A172 (cell line): Measurements from ENCODE around the gene AGTRAP. TPM values are rescaled to one million over a fixed set of nuclear protein-coding genes. Genes with fewer than 3 reads are reported as not detected.

Experiments
- DNase-seq: peaks from one replicate; pipeline ENCODE4 v3.0.0-alpha.2; 2015; ENCODE audit warnings: low spot score
- total RNA-seq: library from RNA; depleted of rRNA; stranded (reverse); fragments of >200 nt; shearing (Covaris generic); gene quantifications from 2 replicates; pipeline ENCODE4 v1.2.3, GENCODE V29; 2014; rRNA removed

The AGTRAP gene, protein sequence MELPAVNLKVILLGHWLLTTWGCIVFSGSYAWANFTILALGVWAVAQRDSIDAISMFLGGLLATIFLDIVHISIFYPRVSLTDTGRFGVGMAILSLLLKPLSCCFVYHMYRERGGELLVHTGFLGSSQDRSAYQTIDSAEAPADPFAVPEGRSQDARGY
- total RNA-seq: 36.5 and 41.7 TPM in 2 replicates

DNA sequence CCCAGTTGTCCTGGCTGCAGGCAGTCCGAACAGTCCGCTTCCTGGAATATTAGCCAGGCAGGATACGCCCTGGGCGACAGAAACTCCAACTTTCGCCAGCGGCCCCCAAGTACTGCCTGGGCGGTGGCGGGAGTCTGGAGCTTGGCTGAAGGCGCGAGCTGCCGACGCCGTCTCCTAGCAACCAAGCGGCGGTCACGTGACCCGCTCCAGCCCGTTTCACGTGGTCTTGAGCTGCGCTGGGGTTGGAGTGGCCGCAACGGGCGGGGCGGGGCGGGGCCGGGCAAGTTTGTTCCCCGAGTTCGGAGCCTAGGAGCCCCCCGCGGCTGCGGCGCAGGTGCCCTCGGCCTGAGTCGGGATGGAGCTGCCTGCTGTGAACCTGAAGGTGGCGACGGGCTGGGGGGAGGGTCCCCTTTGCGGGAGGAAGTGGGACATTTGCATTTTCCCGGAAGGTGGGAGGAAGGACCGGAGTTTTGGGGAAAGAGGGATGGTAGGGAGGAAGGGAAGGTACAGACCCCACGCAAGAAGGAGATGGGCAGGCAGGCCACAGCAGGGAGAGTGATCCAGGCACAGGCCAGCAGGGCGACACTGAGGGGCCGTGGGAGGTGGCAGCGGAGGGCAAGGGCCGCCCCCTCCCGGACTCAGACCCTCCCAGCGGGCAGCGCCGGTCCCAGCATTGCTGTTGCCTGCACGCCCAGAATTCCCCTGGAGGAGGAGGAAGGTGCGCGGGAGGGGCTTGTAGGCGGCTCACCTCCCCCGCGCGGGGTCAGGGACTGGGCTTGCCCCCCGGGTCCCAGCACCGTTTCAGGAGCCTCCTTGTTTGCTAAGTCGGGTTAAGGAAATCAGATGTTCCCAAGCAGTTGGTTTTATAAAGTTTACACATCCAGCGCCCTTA lies at the start of gene AGTRAP:
TSS of gene AGTRAP (plus strand) at position 283 of the 892 bp plus-strand sequence. CDS start at position 356, 73 bp downstream.
- peak; percentile 70 for DNase-seq

- DNase-seq: no peak
These were observed 47.4 kb upstream of the AGTRAP start for GRCh38 chr1:11688506-11688905.

GRCh38 chr1:11690397-11691301 lies 45.3 kb upstream of the AGTRAP start:
- no peak for DNase-seq

DNA sequence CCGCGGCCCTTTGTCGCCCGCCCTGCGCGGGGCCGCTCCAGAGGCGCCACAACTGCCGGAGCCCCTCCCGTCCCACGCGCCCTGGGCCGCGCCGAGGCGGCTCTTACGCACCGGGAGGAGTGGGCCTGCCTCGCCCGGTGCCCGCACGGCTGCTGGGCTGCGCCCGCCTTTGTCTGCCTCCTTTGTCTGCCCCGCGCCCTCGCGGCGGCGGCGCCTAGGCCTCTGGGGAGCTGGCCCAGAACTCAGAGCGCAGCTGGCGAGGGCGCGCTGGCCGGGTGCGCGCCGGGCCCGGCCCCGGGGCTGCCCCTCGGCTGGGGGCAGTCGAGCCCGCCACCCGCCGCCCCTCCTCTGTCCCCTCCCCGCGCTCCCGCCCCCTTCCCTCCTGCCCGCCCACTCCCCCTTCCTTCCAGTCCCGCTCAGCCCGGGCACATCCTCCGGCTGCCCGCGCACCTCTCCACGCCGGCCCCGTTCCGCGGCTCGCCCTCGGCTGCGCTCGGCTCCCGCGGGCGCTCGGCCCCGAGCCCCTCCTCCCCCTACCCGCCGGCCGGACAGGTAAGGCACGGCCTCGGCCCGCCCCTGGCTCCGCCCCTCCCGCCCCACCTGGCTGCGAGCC lies 44.5 kb upstream of the AGTRAP start, which contains the start of gene DRAXIN:
TSS of gene DRAXIN (plus strand) at position 409 of the 613 bp plus-strand sequence. CDS start 14,549 bp downstream, outside the sequence.
- no peak for DNase-seq

GRCh38 chr1:11691928-11692711 lies 43.8 kb upstream of the AGTRAP start:
- no peak for DNase-seq

- peak; percentile 92 for DNase-seq
These were observed 42.8 kb upstream of the AGTRAP start for GRCh38 chr1:11693024-11693590.

DNA sequence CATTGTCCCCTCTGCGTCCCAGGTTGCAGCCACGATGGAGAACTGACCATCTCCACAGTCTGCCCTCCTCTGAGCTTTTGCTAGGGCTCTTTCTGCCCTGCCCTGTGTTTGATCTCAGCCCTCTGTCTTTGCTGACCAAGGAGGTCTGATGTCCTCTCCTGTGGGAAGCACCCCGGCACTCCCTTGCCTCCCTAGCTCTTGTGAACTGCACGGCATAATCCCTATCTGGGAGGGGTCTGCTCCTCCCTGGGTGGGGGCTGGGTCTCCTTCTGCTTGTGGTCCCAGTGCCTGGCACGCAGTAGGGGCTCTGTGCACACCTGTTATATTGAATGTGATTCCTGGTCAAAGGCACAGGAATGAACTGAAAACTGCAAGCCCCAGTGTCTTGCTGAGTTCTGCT lies 42.0 kb upstream of the AGTRAP start:
- no peak for DNase-seq

DNA sequence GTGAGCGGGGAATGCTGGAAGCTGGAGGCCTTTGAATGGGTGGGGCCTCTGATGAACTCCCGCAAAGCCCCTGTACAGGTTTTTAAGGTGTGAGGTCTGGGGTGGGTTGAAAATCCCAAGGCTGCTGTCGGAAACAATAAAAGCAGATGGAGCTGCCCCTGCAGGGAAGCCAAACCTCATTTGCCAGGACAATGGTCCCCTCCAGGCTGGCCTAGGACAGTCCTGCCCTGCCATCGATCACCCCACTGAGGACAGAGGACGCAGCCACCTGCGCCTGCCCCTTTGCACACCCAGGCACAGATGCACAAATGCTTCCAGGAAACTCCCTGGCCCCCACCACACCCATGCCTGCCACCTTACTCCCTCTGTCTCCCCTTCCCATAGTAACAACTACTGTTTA lies 40.1 kb upstream of the AGTRAP start:
- no peak for DNase-seq

DNA sequence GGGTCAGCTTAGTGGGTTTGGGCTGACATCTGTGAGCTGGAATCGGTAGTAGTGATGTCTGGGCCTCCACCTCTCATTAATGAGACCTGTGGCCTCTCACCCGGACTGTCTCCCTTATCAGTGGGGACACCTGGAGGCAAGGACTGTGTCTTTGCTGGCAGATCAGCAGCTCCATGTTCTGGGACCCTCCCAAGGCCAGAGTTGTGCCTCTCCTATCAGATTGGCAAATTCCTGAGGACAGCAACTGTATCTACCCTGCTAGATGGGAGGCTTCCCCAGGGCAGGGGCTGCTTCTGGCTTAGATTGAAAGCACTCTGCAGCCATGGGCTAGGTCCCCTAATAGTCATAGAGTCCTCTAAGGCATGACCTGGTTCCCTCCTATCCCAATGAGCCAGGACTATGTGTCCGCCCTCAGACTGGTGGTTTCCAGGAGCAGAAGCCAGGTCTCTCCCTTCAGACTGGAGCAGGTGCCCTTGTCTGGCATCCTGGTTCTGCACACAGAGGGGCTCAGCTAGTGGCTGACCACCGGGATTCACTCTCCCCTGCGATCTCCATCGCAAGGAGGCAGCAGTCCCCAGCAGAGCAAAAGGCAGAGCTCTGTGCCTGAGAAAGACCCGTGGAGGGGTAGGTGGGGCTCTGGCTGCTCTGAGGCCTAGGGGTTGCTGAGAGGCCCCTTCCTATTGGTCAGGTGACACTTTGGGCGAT lies 38.6 kb upstream of the AGTRAP start:
- DNase-seq: no peak

DNA sequence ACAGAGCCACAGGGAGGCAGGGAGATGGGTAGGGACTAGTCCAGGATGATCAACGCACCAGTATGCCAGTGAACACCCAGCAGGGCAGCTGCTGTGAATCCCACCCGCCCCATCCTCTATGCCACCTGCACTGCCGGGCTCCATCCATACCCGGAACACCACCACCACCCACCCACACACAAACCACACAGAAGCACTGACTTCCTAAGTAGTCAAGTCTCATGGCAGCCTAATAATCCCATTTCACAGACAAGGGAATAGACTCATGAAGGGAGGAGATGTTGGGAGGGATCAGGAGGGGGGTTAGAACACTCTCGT lies 38.1 kb upstream of the AGTRAP start:
- no peak for DNase-seq

DNA sequence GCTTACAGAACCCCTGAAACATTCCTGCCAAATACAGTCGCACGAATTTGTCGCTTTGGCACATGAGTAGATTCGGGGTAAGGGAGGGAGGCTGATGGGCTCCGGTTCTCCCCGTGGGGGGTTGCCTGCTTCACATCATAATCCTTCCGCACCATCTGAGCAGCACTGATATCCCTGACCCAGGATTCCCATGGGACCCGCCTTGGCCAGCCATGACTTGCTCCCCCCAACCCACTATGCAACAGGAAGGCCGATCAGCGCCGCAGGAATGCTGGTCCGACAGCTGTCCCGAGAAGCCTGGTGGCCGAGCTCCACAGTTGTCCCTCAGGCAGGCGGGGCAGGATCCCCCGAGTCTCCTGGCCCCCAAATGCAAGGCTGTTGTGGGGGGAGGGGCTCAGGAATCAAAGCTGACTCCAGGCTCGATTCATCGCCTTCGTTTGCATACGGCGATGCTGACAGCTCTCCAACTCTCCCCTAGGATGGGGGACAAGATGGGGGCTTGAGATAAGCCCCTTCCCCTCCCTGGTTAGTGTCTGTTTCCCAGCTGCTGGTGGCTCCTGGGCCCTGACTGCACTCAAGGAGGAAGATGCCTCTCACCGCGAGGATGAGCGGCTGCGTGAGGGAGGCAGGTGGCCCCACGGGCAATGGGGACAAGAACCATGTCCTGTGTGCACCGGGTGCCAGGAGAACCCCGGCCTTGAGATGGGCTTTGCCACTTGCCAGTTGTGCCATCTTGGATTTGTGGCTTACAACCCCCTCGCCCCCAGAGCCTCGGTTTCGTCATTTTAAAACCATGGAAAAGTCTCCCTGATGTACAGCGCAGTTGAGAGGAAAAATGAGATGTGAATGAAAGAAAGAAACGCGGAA lies 35.1 kb upstream of the AGTRAP start:
- DNase-seq: no peak

DNA sequence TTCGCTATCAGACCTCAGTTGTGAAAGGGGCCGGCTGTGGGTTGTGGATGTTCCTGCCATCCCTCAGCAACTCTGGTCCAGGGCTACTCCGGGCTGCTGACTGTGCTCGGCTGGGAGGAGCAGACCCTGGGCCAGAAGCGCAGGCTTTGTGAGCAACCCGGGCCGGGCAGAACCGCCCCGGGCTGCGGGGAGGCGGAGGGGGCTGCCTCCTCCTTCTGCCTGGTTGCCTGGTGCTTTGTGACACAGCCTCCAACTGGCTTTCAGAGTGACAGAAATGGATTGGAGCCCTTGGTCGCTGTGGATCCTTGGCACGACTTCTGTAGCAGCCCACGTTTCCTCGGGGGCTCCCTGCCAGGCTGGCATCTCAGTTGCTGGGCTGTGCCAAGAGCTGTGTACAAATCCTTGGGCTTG lies 34.4 kb upstream of the AGTRAP start:
- DNase-seq: no peak

- no peak for DNase-seq
These were observed 33.7 kb upstream of the AGTRAP start for GRCh38 chr1:11701981-11702803.

DNA sequence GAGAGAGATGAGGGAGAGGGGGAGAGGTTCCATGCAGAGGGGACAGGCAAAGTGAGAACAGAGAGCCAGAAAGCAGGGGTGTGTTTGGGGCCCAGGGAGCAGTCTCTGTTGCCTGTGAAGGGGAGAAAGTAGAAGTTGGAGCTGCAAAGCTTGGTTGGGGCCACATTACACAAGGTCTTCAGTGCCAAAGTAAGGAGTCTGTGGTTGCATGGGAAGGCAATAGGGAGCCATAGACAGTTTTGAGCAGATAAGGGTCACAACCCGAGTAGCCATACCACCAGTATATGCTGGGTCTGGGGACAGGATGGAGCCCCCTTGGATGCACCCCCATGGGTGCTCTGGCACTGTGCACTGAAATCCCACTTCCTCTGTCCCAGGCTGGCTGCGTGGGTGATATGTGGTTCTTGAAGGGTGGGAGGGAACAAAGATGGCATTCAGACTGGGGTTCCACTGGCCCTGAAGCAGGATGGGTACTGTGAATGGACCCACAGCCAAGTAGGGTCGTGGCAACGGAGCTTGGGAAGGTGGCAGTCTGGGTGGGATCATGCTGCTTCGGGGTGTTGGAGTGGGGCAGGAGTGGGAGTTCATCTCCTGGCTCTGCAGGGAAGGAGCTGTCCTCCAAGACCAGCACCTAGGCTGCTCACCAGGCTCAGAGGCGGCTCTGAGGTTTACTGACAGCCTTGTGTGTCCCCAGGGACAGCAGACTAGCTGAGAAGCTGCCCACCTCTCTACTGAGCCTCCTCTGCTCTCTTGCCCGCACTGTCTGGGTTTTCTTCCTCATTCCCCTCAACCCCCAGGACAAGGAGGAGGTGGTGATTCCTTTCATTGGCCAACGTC lies 32.4 kb upstream of the AGTRAP start:
- DNase-seq: no peak

GRCh38 chr1:11704194-11704529 lies 31.8 kb upstream of the AGTRAP start:
- no peak for DNase-seq

DNA sequence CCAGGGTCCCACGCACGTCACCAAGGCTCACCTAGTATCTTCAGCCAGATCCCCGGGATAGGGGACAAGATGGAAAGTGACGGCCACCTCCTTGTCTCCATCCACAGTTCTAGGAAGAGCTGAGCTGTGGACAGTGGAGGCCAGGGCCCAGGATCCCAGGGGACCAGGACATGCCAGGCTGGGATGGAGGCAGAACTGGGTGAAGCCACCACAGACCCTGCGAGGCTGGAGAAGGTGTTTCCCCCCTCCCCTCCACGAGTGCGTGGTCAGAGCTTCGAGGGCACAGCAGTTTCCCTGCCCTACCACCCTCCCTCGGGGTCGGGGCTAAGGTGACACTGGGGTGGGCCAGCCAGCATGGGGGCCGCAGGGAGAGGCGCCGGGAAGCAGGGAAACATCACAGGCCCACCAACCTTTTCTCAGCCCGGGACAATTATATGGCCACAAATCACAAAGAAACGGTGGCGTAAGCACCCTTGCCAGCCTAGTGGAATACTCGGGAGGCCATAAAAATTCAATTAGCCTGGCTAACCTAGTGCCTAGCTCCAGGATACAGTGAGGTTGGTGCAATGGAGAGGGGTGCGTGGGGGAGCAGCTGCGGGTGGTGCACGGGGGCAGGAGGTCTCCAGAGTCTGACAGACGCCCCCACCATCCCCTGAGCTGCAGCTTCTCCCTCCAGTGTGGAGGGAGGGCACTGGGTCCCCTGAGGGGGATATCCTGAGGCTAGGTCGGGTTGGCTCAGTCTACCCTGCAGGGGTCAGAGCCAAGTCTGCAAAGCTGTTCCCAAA lies 31.1 kb upstream of the AGTRAP start:
- DNase-seq: no peak
